Measurements from ENCODE around the gene BCL7C. TPM values are rescaled to one million over a fixed set of nuclear protein-coding genes. Genes with fewer than 3 reads are reported as not detected.

BCL7C gene
- total and polyA plus RNA-seq, 2 of the 13 experiments (the other 11 are each of a cell fraction or from before 2014, with no cell fraction given), result 17.7 to 33.8 TPM

DNA sequence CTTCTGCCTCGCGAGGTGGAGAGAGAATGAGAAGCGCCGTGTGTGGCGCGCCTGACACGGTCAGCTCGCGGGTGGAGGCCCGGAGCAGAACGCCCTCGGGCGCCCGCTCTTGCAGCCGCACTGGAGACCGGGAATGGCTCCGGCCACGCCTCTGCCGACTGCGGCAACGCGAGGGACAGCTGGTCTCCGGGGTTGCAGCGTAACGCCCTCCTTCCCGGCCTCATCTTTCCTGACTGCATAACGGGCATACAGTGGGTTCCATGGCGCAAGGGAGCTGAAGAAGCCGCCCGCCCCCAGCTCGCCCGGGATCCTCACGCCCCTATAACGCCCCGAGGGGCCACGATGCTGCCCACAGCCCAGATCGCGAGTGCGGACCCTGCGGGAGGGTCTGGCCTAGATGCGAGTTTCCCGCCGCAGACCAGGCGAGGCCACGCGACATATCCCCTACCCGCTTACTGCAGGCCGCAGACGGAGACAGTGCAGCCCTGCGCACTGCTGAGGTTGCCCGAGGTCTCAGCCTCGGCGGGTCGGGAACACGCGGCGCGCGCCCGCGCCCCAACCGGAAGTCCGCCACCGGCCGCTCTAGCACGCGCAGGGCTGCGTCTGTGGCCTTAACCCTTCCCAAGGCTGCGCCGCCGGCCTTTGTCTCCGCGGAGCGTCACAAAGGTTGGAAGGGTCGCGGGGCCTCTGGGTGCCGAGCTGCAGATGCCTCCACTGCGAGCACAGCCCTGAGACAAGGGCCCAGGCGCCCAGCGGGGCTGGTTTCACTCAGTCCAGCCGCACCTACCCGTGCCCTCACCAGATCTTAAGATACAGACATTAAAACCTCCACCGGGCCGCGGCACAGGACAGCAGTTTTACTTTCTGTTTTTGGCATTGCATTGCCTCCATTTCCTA is 18.8 kb downstream of the BCL7C start (continued):
- TF ChIP-seq SOX6 (IDR thresholded peaks at IDR 0.05) (no peak), SOX6 (CRISPR knock-in tag; IDR thresholded peaks at IDR 0.05) (peak; percentile 94), TRIM24 (CRISPR knock-in tag; IDR thresholded peaks at IDR 0.05) (0 out of 2 replicates have a peak, but pooled peaks have one; percentile 26), ZBTB8A (CRISPR knock-in tag; IDR thresholded peaks at IDR 0.05; ENCODE audit: borderline replicate concordance, low read depth) (peak; percentile 73; the same call in 1 of the 2 replicates), GLMP (CRISPR knock-in tag; IDR thresholded peaks at IDR 0.05; ENCODE audit: borderline replicate concordance) (no peak), KLF13 (CRISPR knock-in tag; IDR thresholded peaks at IDR 0.05) (peak; percentile 89; the same call in 1 of the 2 replicates), NFKBIZ (CRISPR knock-in tag; IDR thresholded peaks at IDR 0.05) (peak; percentile 94; the same call in 1 of the 2 replicates), ZNF136 (CRISPR knock-in tag; IDR thresholded peaks at IDR 0.05; ENCODE audit: low read depth) (no peak; the same call in 1 of the 2 replicates), FOXK1 (CRISPR knock-in tag; IDR thresholded peaks at IDR 0.05; ENCODE audit: borderline replicate concordance, low read depth) (peak; percentile 94), ZNF350 (CRISPR knock-in tag; IDR thresholded peaks at IDR 0.05; ENCODE audit: borderline replicate concordance, low read depth) (peak; percentile 99), SETDB1 (CRISPR knock-in tag; IDR thresholded peaks at IDR 0.05; ENCODE audit: borderline replicate concordance) (no peak), PRMT3 (CRISPR knock-in tag; IDR thresholded peaks at IDR 0.05; ENCODE audit: borderline replicate concordance, low read depth) (peak; percentile 90; the same call in 1 of the 2 replicates), ATRX (CRISPR knock-in tag; IDR thresholded peaks at IDR 0.05; ENCODE audit: borderline replicate concordance) (no peak), GMEB1 (CRISPR knock-in tag; IDR thresholded peaks at IDR 0.05; ENCODE audit: borderline replicate concordance) (peak; percentile 91), ZNF44 (CRISPR knock-in tag; IDR thresholded peaks at IDR 0.05) (peak; percentile 16; the same call in 1 of the 2 replicates), HNRNPLL (IDR thresholded peaks at IDR 0.05; ENCODE audit: low read depth, low read length, poor library complexity, severe bottlenecking) (peak; percentile 90), ARID3A (IDR thresholded peaks at IDR 0.05; ENCODE audit: low read depth, low read length) (0 out of 2 replicates have a peak, but pooled peaks have one; percentile 17), HIVEP1 (CRISPR knock-in tag; IDR thresholded peaks at IDR 0.05) (peak; percentile 96), RAD51 (IDR thresholded peaks at IDR 0.05; ENCODE audit: borderline replicate concordance) (no peak)
- TF ChIP-seq, protein P1, sequence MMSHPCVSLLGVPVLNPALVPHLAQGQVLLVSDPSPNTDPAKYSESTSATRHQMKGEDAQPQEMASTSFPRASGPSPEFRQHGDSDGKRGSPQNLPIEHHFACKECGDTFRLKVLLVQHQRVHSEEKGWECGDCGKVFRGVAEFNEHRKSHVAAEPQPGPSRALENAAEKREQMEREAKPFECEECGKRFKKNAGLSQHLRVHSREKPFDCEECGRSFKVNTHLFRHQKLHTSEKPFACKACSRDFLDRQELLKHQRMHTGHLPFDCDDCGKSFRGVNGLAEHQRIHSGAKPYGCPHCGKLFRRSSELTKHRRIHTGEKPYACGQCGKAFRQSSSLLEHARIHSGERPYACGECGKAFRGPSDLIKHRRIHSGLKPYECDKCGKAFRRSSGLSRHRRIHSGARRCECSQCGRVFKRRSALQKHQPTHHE (CRISPR knock-in tag; IDR thresholded peaks at IDR 0.05; ENCODE audit: borderline replicate concordance), result peak; percentile 85
- TF ChIP-seq, protein P2, sequence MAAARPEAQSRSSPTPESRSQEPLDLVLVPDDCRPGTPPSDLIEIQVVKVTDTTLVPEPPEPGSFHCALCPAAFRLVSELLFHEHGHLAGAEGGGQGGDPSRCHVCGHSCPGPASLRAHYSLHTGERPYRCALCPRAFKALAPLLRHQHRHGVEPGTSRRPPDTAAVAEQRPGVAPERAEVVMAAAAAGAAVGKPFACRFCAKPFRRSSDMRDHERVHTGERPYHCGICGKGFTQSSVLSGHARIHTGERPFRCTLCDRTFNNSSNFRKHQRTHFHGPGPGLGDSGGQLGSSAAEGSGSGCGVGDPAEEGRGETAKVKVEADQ (CRISPR knock-in tag; IDR thresholded peaks at IDR 0.05; ENCODE audit: borderline replicate concordance), result peak; percentile 93

Measured in HepG2 (cell line).